NCI-H1105 (cell line): ENCODE data around the gene PTPRO.

ENCODE experiments used
- DNase-seq: peaks from one replicate; lab custom pipeline; 2025; lab: John Stamatoyannopoulos, UW

PTPRO gene

GRCh38 chr12:15526033-15526432, 203.7 kb downstream of the PTPRO start:
- no peak for DNase-seq

GRCh38 chr12:15527201-15528080, 205.1 kb downstream of the PTPRO start:
- DNase-seq = no peak

GRCh38 chr12:15528666-15529065, 206.4 kb downstream of the PTPRO start:
- DNase-seq = no peak

GRCh38 chr12:15530361-15530760, 208.1 kb downstream of the PTPRO start:
- DNase-seq = no peak

GRCh38 chr12:15532364-15532977, 210.2 kb downstream of the PTPRO start:
- no peak for DNase-seq

- DNase-seq = no peak
These were observed 212.0 kb downstream of the PTPRO start for GRCh38 chr12:15534322-15534721.

- no peak for DNase-seq
These were observed 212.6 kb downstream of the PTPRO start for GRCh38 chr12:15534874-15535273.

GRCh38 chr12:15535352-15535781, 213.1 kb downstream of the PTPRO start:
- no peak for DNase-seq

GRCh38 chr12:15536446-15536845, 214.1 kb downstream of the PTPRO start:
- DNase-seq = no peak

- no peak for DNase-seq
These were observed 216.6 kb downstream of the PTPRO start for GRCh38 chr12:15538881-15539280.

GRCh38 chr12:15540005-15540404, 217.7 kb downstream of the PTPRO start:
- DNase-seq = no peak

GRCh38 chr12:15540469-15540872, 218.2 kb downstream of the PTPRO start:
- no peak for DNase-seq

- DNase-seq = no peak
These were observed 219.8 kb downstream of the PTPRO start for GRCh38 chr12:15541996-15542631.

GRCh38 chr12:15543347-15543746, 221.0 kb downstream of the PTPRO start:
- no peak for DNase-seq

GRCh38 chr12:15544589-15544988, 222.3 kb downstream of the PTPRO start:
- no peak for DNase-seq

- DNase-seq = no peak
These were observed 223.0 kb downstream of the PTPRO start for GRCh38 chr12:15545334-15545733.

GRCh38 chr12:15546102-15546701, 223.9 kb downstream of the PTPRO start:
- DNase-seq = no peak

- no peak for DNase-seq
These were observed 224.8 kb downstream of the PTPRO start for GRCh38 chr12:15547063-15547462.

GRCh38 chr12:15547691-15548090, 225.4 kb downstream of the PTPRO start:
- DNase-seq = no peak

GRCh38 chr12:15550793-15551192, 228.5 kb downstream of the PTPRO start:
- no peak for DNase-seq

- DNase-seq = no peak
These were observed 233.1 kb downstream of the PTPRO start for GRCh38 chr12:15555446-15555845.

- DNase-seq = no peak
These were observed 234.2 kb downstream of the PTPRO start for GRCh38 chr12:15556411-15557102.
